Gastroesophageal sphincter (tissue), 3 donors: ENCODE results near the gene ARHGAP18.

Source experiments
- CTCF ChIP-seq, 4 experiments: fragments of 200-600 bp in 2 of 4; fragments of 450-650 bp in 2 of 4; sonication (generic) in 1 of 4; IDR thresholded peaks; one replicate each; pipeline ENCODE4 v1.5.1; 2017 to 2019; ENCODE audit warnings: antibody characterized with exemption in 4 of 4, mild to moderate bottlenecking in 2 of 4, moderate library complexity in 2 of 4
- POLR2AphosphoS5 ChIP-seq: sonication (generic); formaldehyde crosslinking; IDR thresholded peaks from one replicate; pipeline ENCODE4 v1.6.1; 2017; ENCODE audit warnings: antibody characterized with exemption

GRCh38 chr6:129659590-129660345 is 50.2 kb downstream of the ARHGAP18 start:
- TF ChIP-seq CTCF (IDR thresholded peaks at IDR 0.05) (no peak), POLR2AphosphoS5 (no peak)
